PC-9 (cell line): ENCODE results near the gene AQP2. TPM values are rescaled to one million over a fixed set of nuclear protein-coding genes. Genes with fewer than 3 reads are reported as not detected.
"Not testable (repeated sequence)": the region's sequence is repeated elsewhere in the genome, so short reads cannot be mapped to it uniquely, and the experiment has no call there.

Experiments used
- BruUV-seq: library from RNA; stranded (reverse); fragments of 400-500 nt; replicated peaks from 2 replicates; lab custom pipeline; 2021; lab: Mats Ljungman, UMichigan
- CTCF ChIA-PET: fragments of 300-600 bp; sonication (Branson Sonifier 250); formaldehyde crosslinking; loops from one replicate; lab custom pipeline; 2022; ENCODE audit warnings: antibody characterized with exemption; lab: Charles Lee
- POLR2A ChIA-PET: fragments of 300-600 bp; sonication (Branson Sonifier 250); formaldehyde crosslinking; loops from one replicate; lab custom pipeline; 2022; ENCODE audit warnings: antibody characterized with exemption; ENCODE audit not compliant: unreplicated experiment; lab: Charles Lee
- DNase-seq, 2 experiments: peaks; one replicate each; pipeline versions ENCODE4 v3.0.0 to v3.0.0-alpha.2; 2015 to 2022; ENCODE audit warnings: mixed read lengths in 1 of 2
- H2AFZ ChIP-seq: fragments of 200-600 bp; sonication (generic); 2 replicates; pipeline ENCODE4 v1.8.1; 2017; ENCODE audit warnings: antibody characterized with exemption
- H3F3A ChIP-seq: fragments of 200-600 bp; sonication (generic); 2 replicates; pipeline ENCODE4 v1.8.1; 2017; ENCODE audit warnings: antibody characterized with exemption, mild to moderate bottlenecking, low read depth; ENCODE audit not compliant: insufficient read depth
- H3K27ac ChIP-seq: fragments of 200-600 bp; sonication (generic); 2 replicates; pipeline ENCODE4 v1.6.1; 2016; ENCODE audit warnings: mixed run types
- H3K27me3 ChIP-seq: fragments of 200-600 bp; sonication (generic); 2 replicates; pipeline ENCODE4 v1.6.1; 2016; ENCODE audit warnings: low read depth, mixed run types; ENCODE audit not compliant: insufficient read depth
- H3K36me3 ChIP-seq: fragments of 200-600 bp; sonication (generic); 2 replicates; pipeline ENCODE4 v1.6.1; 2016; ENCODE audit warnings: low read depth, mixed run types
- H3K4me1 ChIP-seq: fragments of 200-600 bp; sonication (generic); replicated peaks from 2 replicates; pipeline ENCODE4 v1.6.1; 2016; ENCODE audit warnings: mixed run types; ENCODE audit not compliant: insufficient read depth
- H3K4me2 ChIP-seq: fragments of 200-600 bp; sonication (generic); 2 replicates; pipeline ENCODE4 v1.6.1; 2017; ENCODE audit warnings: mixed run types
- H3K4me3 ChIP-seq: fragments of 200-600 bp; sonication (generic); 2 replicates; pipeline ENCODE4 v1.6.1; 2016; ENCODE audit warnings: mixed run types
- H3K79me2 ChIP-seq: fragments of 200-600 bp; sonication (generic); 2 replicates; pipeline ENCODE4 v1.6.1; 2017; ENCODE audit warnings: low read depth, mixed run types
- H3K9me2 ChIP-seq: fragments of 200-600 bp; sonication (generic); 2 replicates; pipeline ENCODE4 v1.8.1; 2017; ENCODE audit warnings: mild to moderate bottlenecking; ENCODE audit not compliant: insufficient read depth
- H3K9me3 ChIP-seq: fragments of 200-600 bp; sonication (generic); 2 replicates; pipeline ENCODE4 v1.8.1; 2016; ENCODE audit warnings: low read depth; ENCODE audit not compliant: insufficient read depth
- H4K20me1 ChIP-seq: fragments of 200-600 bp; sonication (generic); 2 replicates; pipeline ENCODE4 v1.8.1; 2017; ENCODE audit not compliant: insufficient read depth
- CTCF ChIP-seq: fragments of 200-600 bp; sonication (generic); conservative IDR thresholded peaks from 2 replicates; pipeline ENCODE4 v1.6.1; 2017; ENCODE audit warnings: mixed run types, antibody characterized with exemption, mild to moderate bottlenecking, moderate library complexity
- EZH2 ChIP-seq: fragments of 200-600 bp; sonication (generic); IDR thresholded peaks from 2 replicates; pipeline ENCODE4 v1.8.0; 2017; ENCODE audit warnings: antibody characterized with exemption, low read depth
- intact Hi-C: fragments of 100-400 bp; cut with micrococcal nuclease; formaldehyde crosslinking; loops from one replicate; pipeline ENCODE4 v1.10.0; 2022; ENCODE audit not compliant: unreplicated experiment
- total RNA-seq: library from RNA; stranded (reverse); gene quantifications from 2 replicates; pipeline ENCODE4 v1.2.3, GENCODE V29; 2021

AQP2 gene
- total RNA-seq, 1 experiment from 2014 or later, result not detected

- intact Hi-C loops, result loop anchor here (5.0 kb wide), 1 partner anchor 35 kb away; no protein-coding TSS in a partner anchor
- Histone ChIP-seq H3K4me2 (no peak overlapping the region), H3K36me3 (no peaks in the 10 kb centered on the region), H3K9me2 (no peaks in the 10 kb centered on the region), H3K9me3 (no peaks in the 10 kb centered on the region), H3K4me1 (no peaks in the 10 kb centered on the region), H3K27me3 (no peaks in the 10 kb centered on the region), H4K20me1 (no peaks in the 10 kb centered on the region), H2AFZ (no peak overlapping the region), H3K79me2 (no peaks in the 10 kb centered on the region), H3F3A (no peaks in the 10 kb centered on the region), H3K4me3 (no peak overlapping the region), H3K27ac (no peak overlapping the region)
- TF ChIP-seq CTCF (no peak), EZH2 (no peak)
- no TSS peak for BruUV-seq
- DNase-seq, result no peak
- POLR2A ChIA-PET, result no interaction called here
- CTCF ChIA-PET, result no interaction called here
Measured at GRCh38 chr12:49987625-49988303, 37.2 kb downstream of the AQP2 start.

GRCh38 chr12:49989400-49989799, 38.9 kb downstream of the AQP2 start:
- H3F3A ChIP-seq, H3K27me3 ChIP-seq, H3K27ac ChIP-seq, H3K4me3 ChIP-seq, DNase-seq, H3K79me2 ChIP-seq, POLR2A ChIA-PET, H3K36me3 ChIP-seq, CTCF ChIA-PET, BruUV-seq, H3K4me1 ChIP-seq, H4K20me1 ChIP-seq, H3K9me3 ChIP-seq, H3K9me2 ChIP-seq, H2AFZ ChIP-seq, H3K4me2 ChIP-seq: not testable (repeated sequence)
- intact Hi-C loops, result loop anchor here (5.0 kb wide), 1 partner anchor 33 kb away; no protein-coding TSS in a partner anchor

GRCh38 chr12:49990273-49990672, 39.7 kb downstream of the AQP2 start:
- no peak overlapping the region for H3K4me3 ChIP-seq
- H3K79me2 ChIP-seq, result no peaks in the 10 kb centered on the region
- H3K9me2 ChIP-seq, result no peaks in the 10 kb centered on the region
- H3K9me3 ChIP-seq, result no peaks in the 10 kb centered on the region
- no peak overlapping the region for H3K4me2 ChIP-seq
- no TSS peak for BruUV-seq
- H3K27ac ChIP-seq, result no peak overlapping the region
- H3K27me3 ChIP-seq, result no peaks in the 10 kb centered on the region
- no peak overlapping the region for H2AFZ ChIP-seq
- POLR2A ChIA-PET, result no interaction called here
- no peaks in the 10 kb centered on the region for H4K20me1 ChIP-seq
- no peak for DNase-seq
- H3K36me3 ChIP-seq, result peaks cover 13% of the 10 kb centered on the region; the same call in 1 of the 2 replicates
- TF ChIP-seq CTCF, result no peak
- TF ChIP-seq EZH2, result no peak
- H3F3A ChIP-seq, result no peaks in the 10 kb centered on the region; the same call in 1 of the 2 replicates
- CTCF ChIA-PET, result no interaction called here
- H3K4me1 ChIP-seq, result no peaks in the 10 kb centered on the region
- intact Hi-C loops, result no loop called here

GRCh38 chr12:49998453-49998852, 47.9 kb downstream of the AQP2 start:
- H3K27me3 ChIP-seq, result no peaks in the 10 kb centered on the region
- DNase-seq, result no peak
- ChIA-PET CTCF (interaction anchor here (0.7 kb wide), 1 partner anchor 129 kb away, joined by 3 read pairs; no protein-coding TSS in a partner anchor), POLR2A (no interaction called here)
- H3K27ac ChIP-seq, result no peak overlapping the region
- no peaks in the 10 kb centered on the region for H4K20me1 ChIP-seq
- H3K4me1 ChIP-seq, result no peaks in the 10 kb centered on the region
- no peak overlapping the region for H3K4me2 ChIP-seq
- no peak for TF ChIP-seq EZH2
- TF ChIP-seq CTCF, result no peak
- no peaks in the 10 kb centered on the region for H3K79me2 ChIP-seq
- H2AFZ ChIP-seq, result no peak overlapping the region
- H3K9me2 ChIP-seq, result no peaks in the 10 kb centered on the region
- BruUV-seq, result no TSS peak
- H3K4me3 ChIP-seq, result no peak overlapping the region
- H3F3A ChIP-seq, result peaks cover 3% of the 10 kb centered on the region; the same call in 1 of the 2 replicates
- intact Hi-C loops, result no loop called here
- peaks cover 35% of the 10 kb centered on the region for H3K36me3 ChIP-seq
- no peaks in the 10 kb centered on the region for H3K9me3 ChIP-seq
